GM18505 (cell line): ENCODE measurements around the gene LAMA5.

ENCODE experiments used
- ATAC-seq: cut with Tn5 transposase; IDR thresholded peaks from one replicate; pipeline ENCODE4 v1.9.1; 2021; ENCODE audit not compliant: unreplicated experiment
- POLR2A ChIP-seq: IDR thresholded peaks from 4 replicates; pipeline ENCODE4 v1.6.1; 2011; ENCODE audit warnings: borderline replicate concordance; ENCODE audit not compliant: insufficient read depth, insufficient read length; ENCODE audit errors: extremely low read depth

Gene LAMA5

DNA sequence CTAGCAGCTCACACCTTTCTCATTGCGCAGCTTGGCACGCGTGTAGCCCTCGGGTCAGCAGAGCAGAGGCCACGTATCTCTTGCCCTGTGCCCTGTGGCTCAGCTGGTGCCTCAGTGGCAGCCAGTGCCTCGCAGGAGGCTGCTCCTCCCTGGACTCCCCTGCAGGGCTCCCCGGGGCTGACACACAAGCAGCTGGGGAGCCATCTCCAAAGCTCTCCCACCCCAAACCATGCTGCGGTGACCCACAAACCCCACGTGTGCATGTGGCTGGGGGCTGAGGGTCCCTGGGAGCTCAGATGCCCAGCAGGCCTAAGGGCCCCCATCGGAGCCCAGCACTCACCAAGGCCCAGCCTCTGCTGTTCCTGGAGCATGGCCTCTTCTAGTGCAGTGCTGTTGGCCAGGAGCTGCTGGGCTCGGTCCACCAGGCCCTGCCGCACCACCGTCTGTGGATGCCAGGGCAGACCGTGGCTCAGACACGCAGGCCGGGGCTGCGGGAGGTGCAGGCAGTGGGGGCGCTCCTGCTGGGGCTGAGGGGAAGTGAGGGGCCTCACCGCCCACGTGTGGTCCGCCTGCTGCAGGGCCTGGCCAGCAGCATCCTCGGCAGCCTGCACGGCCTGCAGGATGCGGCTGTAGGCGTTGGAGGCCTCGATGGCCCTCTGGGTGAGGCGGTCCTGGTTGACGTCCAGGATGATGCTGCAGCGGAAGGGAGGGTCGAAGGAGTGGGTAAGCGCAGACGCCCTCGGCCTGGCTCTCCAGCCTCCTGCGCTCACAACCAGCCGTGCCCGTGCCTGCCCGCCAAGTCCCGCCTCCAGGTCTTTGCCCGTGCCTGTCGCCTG is 50.6 kb downstream of the LAMA5 start:
- no peak for TF ChIP-seq POLR2A
- no peak for ATAC-seq

DNA sequence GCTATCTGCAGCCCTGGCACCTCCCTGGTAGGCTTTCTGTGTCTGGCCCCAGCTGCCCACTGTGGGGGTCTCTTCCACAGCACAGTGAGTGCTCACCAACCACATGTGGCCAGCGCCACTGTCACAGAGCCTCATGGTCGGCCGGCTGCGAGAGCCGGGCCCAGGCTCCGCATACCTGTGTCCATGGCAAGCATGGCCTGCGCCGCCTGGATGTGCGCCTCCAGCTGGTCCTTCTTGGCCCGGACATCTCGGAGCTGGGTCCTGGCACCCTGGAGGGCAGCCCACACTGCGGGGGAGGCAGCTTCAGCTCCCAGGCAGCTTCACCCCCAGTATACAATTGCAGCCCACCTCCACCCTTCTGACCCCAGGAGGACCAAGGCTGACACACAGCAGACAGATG is 51.3 kb downstream of the LAMA5 start:
- TF ChIP-seq POLR2A = no peak
- no peak for ATAC-seq

- no peak for ATAC-seq
These were observed 52.3 kb downstream of the LAMA5 start for GRCh38 chr20:62314711-62315302.

DNA sequence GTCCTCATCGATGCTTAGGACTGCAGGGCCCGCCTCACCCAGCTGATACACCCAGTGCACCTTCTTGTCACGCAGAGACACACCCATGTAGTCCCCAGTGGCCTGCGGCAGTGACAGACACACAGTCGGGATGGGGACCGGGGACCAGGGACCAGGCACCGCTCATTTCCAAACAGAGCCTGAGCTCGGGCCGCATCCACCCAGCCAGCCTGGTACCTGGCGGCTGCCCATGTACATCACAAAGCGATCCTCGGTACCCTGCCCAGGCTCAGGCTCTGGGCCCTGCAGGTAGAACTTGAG is 52.8 kb downstream of the LAMA5 start:
- no peak for TF ChIP-seq POLR2A
- no peak for ATAC-seq

More at GRCh38 chr20:62314711-62315302, 52.3 kb downstream of the LAMA5 start:
- TF ChIP-seq POLR2A = no peak

- no peak for TF ChIP-seq POLR2A
- ATAC-seq = no peak
These were observed 53.4 kb downstream of the LAMA5 start for GRCh38 chr20:62313460-62314338.

GRCh38 chr20:62313021-62313420 is 54.1 kb downstream of the LAMA5 start:
- no peak for ATAC-seq

DNA sequence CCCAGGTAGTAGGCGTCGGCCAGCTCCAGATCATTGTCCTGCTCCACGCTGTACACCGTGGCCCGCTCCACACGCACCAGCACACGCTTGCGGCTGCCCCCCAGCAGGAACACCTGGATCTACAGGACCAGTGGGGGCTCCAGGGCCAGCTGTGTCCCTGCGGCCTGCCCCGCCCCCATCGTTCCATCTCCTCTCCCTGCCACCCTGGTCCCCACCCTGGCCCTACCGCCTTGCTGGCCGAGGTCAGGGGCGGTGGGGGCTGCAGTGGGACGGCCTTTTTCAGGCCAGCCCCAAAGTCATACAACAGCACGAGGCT is 54.5 kb downstream of the LAMA5 start:
- no peak for ATAC-seq

More at GRCh38 chr20:62313021-62313420, 54.1 kb downstream of the LAMA5 start:
- TF ChIP-seq POLR2A = no peak

GRCh38 chr20:62311832-62312661 is 55.1 kb downstream of the LAMA5 start:
- no peak for ATAC-seq
- TF ChIP-seq POLR2A = no peak

More for the DNA sequence above, 54.5 kb downstream of the LAMA5 start:
- TF ChIP-seq POLR2A = no peak

- TF ChIP-seq POLR2A = no peak
- ATAC-seq = no peak
These were observed 56.0 kb downstream of the LAMA5 start for GRCh38 chr20:62311150-62311549.

GRCh38 chr20:62310757-62311121 is 56.4 kb downstream of the LAMA5 start:
- TF ChIP-seq POLR2A = no peak
- no peak for ATAC-seq

GRCh38 chr20:62309947-62310756 is 57.0 kb downstream of the LAMA5 start:
- TF ChIP-seq POLR2A = no peak
- no peak for ATAC-seq
